Smooth muscle cell (in vitro differentiated cells): ENCODE results near the gene ZNF536. TPM values are rescaled to one million over a fixed set of nuclear protein-coding genes. Genes with fewer than 3 reads are reported as not detected.

Experiments
- DNase-seq: peaks from one replicate; lab custom pipeline; 2025; ENCODE audit not compliant: unreplicated experiment; lab: John Stamatoyannopoulos, UW
- H2AFZ ChIP-seq: fragments of 200-600 bp; sonication (generic); 2 replicates; pipeline ENCODE4 v1.6.0; 2016; ENCODE audit warnings: antibody characterized with exemption, low read depth, mild to moderate bottlenecking
- H3F3A ChIP-seq: fragments of 200-600 bp; sonication (generic); 2 replicates; pipeline ENCODE4 v1.6.0; 2017; ENCODE audit warnings: antibody characterized with exemption, low read depth
- H3K27ac ChIP-seq: fragments of 200-600 bp; sonication (generic); 2 replicates; pipeline ENCODE4 v1.5.1; 2016; ENCODE audit warnings: low read depth, mild to moderate bottlenecking
- H3K27me3 ChIP-seq: fragments of 200-600 bp; sonication (generic); 2 replicates; pipeline ENCODE4 v1.6.1; 2016; ENCODE audit warnings: low read depth, mild to moderate bottlenecking
- H3K36me3 ChIP-seq: fragments of 200-600 bp; sonication (generic); 2 replicates; pipeline ENCODE4 v1.5.1; 2016; ENCODE audit warnings: low read depth
- H3K4me1 ChIP-seq: fragments of 200-600 bp; sonication (generic); 2 replicates; pipeline ENCODE4 v1.5.1; 2016; ENCODE audit warnings: low read depth
- H3K4me2 ChIP-seq: fragments of 200-600 bp; sonication (generic); 2 replicates; pipeline ENCODE4 v1.6.0; 2016; ENCODE audit warnings: mild to moderate bottlenecking
- H3K4me3 ChIP-seq: fragments of 200-600 bp; sonication (generic); 2 replicates; pipeline ENCODE4 v1.5.1; 2016; ENCODE audit warnings: mild to moderate bottlenecking
- H3K79me2 ChIP-seq: fragments of 200-600 bp; sonication (generic); 2 replicates; pipeline ENCODE4 v1.6.0; 2016; ENCODE audit warnings: low read depth, mild to moderate bottlenecking
- H3K9ac ChIP-seq: fragments of 200-600 bp; sonication (generic); 2 replicates; pipeline ENCODE4 v1.6.0; 2016; ENCODE audit warnings: low read depth
- H3K9me3 ChIP-seq: fragments of 200-600 bp; sonication (generic); replicated peaks from 2 replicates; pipeline ENCODE4 v1.5.1; 2016; ENCODE audit warnings: low read depth
- H4K20me1 ChIP-seq: fragments of 200-600 bp; sonication (generic); 2 replicates; pipeline ENCODE4 v1.6.0; 2016; ENCODE audit warnings: low read depth
- WGBS: methylation state at CpG from one replicate; pipeline ENCODE4 v1.1.7; 2016; ENCODE audit warnings: low lambda C conversion rate; 5-methylcytosine and 5-hydroxymethylcytosine counted together
- polyA plus RNA-seq: library from polyadenylated mRNA; unstranded; fragments of >200 nt; fragmentation: Nextera tagmentation; extraction: Ambion mirVana; gene quantifications from 2 replicates; pipeline ENCODE4 v1.2.1, GENCODE V29; 2016
- total RNA-seq: library from RNA; depleted of rRNA; stranded (reverse); fragments of >200 nt; gene quantifications from 2 replicates; pipeline ENCODE4 v1.2.3, GENCODE V29; 2014
- TF ChIP-seq, protein P1 (sequence below): fragments of 200-600 bp; sonication (generic); IDR thresholded peaks from 2 replicates; pipeline ENCODE4 v1.5.1; 2017; ENCODE audit warnings: borderline replicate concordance, mild to moderate bottlenecking, antibody characterized with exemption; ENCODE audit not compliant: insufficient read depth, poor library complexity, severe bottlenecking

Gene ZNF536
- total and polyA plus RNA-seq, 2 experiments from 2014 or later: not detected

DNA sequence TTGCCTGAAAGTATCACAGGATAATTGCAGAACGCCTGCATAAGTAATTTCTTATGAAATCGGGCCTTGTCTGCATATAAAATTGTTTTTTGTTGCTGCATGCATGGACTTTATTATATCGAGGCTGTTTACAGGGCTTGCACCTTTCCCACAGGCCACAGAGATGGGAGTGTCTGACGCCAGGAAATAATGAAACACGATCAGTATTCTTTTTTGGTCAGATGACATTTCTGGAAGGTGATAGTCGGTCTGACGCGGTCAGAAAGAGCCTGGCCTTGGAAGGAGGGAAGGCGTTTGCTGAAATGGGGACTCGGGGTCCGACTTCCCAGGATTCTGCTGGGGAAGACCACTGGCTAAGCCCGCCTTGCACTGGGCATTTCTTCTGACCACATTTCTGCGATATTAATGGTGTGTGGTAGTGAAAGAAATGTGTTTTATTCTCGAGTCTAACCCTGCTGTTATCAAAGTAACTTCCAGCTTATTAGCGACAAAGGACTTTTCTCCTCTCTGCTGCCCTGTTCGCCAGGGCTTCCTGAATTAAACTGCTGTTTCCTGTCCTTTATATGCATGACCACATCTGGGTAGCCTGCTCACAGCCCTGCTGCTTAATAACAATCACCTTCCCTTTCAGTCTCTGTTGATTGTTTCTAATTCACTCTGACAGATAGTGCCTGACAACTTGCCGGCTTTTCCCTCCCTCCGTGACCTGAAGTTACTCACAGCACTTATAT lies 11.6 kb upstream of the ZNF536 start:
- Histone ChIP-seq H3K4me1 (peaks cover 13% of the 10 kb centered on the region), H3K79me2 (no peaks in the 10 kb centered on the region), H4K20me1 (no peaks in the 10 kb centered on the region), H3F3A (no peaks in the 10 kb centered on the region), H3K4me2 (no peak overlapping the region), H3K4me3 (no peak overlapping the region), H3K9ac (no peak overlapping the region), H2AFZ (no peak overlapping the region), H3K36me3 (no peaks in the 10 kb centered on the region), H3K9me3 (no peaks in the 10 kb centered on the region), H3K27me3 (peaks cover 21% of the 10 kb centered on the region), H3K27ac (no peak overlapping the region)
- TF ChIP-seq, protein P1, sequence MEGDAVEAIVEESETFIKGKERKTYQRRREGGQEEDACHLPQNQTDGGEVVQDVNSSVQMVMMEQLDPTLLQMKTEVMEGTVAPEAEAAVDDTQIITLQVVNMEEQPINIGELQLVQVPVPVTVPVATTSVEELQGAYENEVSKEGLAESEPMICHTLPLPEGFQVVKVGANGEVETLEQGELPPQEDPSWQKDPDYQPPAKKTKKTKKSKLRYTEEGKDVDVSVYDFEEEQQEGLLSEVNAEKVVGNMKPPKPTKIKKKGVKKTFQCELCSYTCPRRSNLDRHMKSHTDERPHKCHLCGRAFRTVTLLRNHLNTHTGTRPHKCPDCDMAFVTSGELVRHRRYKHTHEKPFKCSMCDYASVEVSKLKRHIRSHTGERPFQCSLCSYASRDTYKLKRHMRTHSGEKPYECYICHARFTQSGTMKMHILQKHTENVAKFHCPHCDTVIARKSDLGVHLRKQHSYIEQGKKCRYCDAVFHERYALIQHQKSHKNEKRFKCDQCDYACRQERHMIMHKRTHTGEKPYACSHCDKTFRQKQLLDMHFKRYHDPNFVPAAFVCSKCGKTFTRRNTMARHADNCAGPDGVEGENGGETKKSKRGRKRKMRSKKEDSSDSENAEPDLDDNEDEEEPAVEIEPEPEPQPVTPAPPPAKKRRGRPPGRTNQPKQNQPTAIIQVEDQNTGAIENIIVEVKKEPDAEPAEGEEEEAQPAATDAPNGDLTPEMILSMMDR: no peak
- no peak for DNase-seq
- 78% methylated on average over 18 of the region's 18 CpGs for WGBS

DNA sequence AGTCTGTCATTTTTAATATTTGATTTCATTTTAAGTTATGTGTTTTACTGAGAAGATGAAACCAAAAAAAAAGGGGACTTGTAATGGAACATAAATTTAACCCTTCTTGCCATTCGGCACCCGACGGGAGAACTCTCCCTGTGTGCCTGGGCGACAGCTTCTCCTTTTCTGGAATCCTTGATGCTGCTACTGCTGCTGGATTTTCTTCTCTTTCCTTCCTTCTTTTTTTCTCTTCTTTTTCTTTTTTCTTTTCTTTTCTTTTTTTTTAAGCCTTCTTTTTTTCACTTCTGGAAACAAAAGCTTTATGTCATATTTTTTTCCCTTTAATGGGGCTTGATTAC lies 11.1 kb upstream of the ZNF536 start:
- 90% methylated on average over 4 of the region's 4 CpGs for WGBS
- DNase-seq: no peak
- H3K9ac ChIP-seq: no peak overlapping the region
- no peaks in the 10 kb centered on the region for H3K9me3 ChIP-seq
- no peaks in the 10 kb centered on the region for H3F3A ChIP-seq
- H3K4me3 ChIP-seq: no peak overlapping the region
- H3K4me1 ChIP-seq: peaks cover 13% of the 10 kb centered on the region
- TF ChIP-seq, protein P1: no peak
- H3K27ac ChIP-seq: no peak overlapping the region
- H3K79me2 ChIP-seq: no peaks in the 10 kb centered on the region
- H3K27me3 ChIP-seq: peaks cover 26% of the 10 kb centered on the region
- no peak overlapping the region for H3K4me2 ChIP-seq
- H3K36me3 ChIP-seq: no peaks in the 10 kb centered on the region
- H2AFZ ChIP-seq: no peak overlapping the region
- H4K20me1 ChIP-seq: no peaks in the 10 kb centered on the region

DNA sequence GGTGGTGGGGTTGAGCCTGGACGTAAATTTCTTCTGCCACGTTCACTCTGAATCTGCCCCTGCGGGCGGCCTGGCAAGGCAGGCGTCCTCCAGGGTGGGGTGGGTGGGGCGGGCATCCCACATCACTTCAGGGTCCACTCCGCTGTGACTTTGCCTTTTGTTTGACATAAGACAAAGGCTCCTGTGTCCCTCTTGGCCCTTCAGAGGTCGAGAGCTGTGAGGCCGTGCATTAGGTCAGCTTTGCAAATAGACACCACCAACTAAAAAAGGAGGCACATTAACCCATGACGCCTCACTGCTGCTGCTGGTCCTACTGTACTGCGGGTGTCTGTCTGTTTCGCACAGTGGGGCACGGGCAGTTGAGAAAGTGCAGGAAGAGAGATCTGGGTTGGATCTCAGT lies 10.5 kb upstream of the ZNF536 start:
- H3K27me3 ChIP-seq: peaks cover 33% of the 10 kb centered on the region
- no peaks in the 10 kb centered on the region for H3K9me3 ChIP-seq
- H3K9ac ChIP-seq: no peak overlapping the region
- no peaks in the 10 kb centered on the region for H4K20me1 ChIP-seq
- H3K4me1 ChIP-seq: peaks cover 13% of the 10 kb centered on the region
- no peak overlapping the region for H3K27ac ChIP-seq
- TF ChIP-seq, protein P1: no peak
- 93% methylated on average over 13 of the region's 13 CpGs for WGBS
- H3K79me2 ChIP-seq: no peaks in the 10 kb centered on the region
- no peak overlapping the region for H3K4me2 ChIP-seq
- H3K4me3 ChIP-seq: no peak overlapping the region
- no peaks in the 10 kb centered on the region for H3F3A ChIP-seq
- H3K36me3 ChIP-seq: no peaks in the 10 kb centered on the region
- no peak for DNase-seq
- H2AFZ ChIP-seq: no peak overlapping the region

DNA sequence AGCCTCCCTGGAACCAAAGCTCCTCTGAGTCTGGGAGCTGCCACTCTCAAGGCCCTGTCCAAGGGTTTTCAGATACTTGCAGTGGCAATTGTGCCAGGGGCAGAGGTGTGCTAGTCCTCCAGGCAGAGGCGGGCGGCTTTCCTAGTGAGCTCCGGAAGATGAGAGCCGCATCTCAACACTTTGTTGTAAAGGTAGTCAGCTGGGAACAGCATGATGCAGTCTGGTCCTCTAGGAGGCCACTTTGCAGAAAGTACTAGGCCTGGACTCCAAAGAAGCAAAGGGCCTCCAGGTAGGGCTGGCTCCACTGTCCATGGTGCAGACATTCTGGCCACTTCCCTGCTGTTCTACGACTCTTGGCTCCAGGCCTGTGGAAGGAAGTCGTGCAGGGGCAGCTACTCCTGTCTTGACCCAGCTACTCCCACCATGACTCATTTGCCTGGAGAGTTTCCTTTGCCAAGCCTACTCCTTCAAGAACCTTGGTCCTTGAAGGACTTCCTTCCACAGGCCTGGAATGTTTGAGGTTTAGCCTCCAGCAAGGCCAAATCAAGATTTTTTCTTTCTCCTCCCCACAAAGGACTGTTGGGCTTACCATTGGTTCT lies 9.9 kb upstream of the ZNF536 start:
- Histone ChIP-seq H3K9me3 (no peaks in the 10 kb centered on the region), H3K36me3 (no peaks in the 10 kb centered on the region), H2AFZ (no peak overlapping the region), H3K9ac (no peak overlapping the region), H3K4me3 (no peak overlapping the region), H3K79me2 (no peaks in the 10 kb centered on the region), H3K27ac (no peak overlapping the region), H4K20me1 (no peaks in the 10 kb centered on the region), H3K4me2 (no peak overlapping the region), H3K27me3 (peaks cover 38% of the 10 kb centered on the region), H3F3A (no peaks in the 10 kb centered on the region), H3K4me1 (peaks cover 13% of the 10 kb centered on the region)
- no peak for DNase-seq
- TF ChIP-seq, protein P1: no peak
- WGBS: 96% methylated on average over 6 of the region's 6 CpGs
